Measurements from ENCODE around the gene CADPS2.

GRCh38 chr7:122619664-122620063 is 266.6 kb downstream of the CADPS2 start:
- TF ChIP-seq CTCF (optimal IDR thresholded peaks at IDR 0.05 in 1 of 3, IDR thresholded peaks at IDR 0.05 in 1 of 3, conservative IDR thresholded peaks at IDR 0.05 in 1 of 3; ENCODE audit: extremely low read depth in 1 of 3, insufficient read depth in 2 of 3, low read length in 3 of 3) (no peak), EZH2 (IDR thresholded peaks at IDR 0.05; ENCODE audit: low read length) (no peak)

Data from keratinocyte (primary cell).